ENCODE results near the gene ABCB8. TPM values are rescaled to one million over a fixed set of nuclear protein-coding genes. Genes with fewer than 3 reads are reported as not detected.

ABCB8 gene
- polyA plus RNA-seq, 1 of the 3 experiments (the other 2 are of a cell fraction): 36.0 TPM

- DNase-seq: no peak
These were observed 9.7 kb upstream of the ABCB8 start for GRCh38 chr7:151018421-151019129.

GRCh38 chr7:151019130-151019447 lies 9.2 kb upstream of the ABCB8 start:
- 80% methylated on average over 11 of the region's 20 CpGs for WGBS (ENCODE audit: low lambda C conversion rate)
- no peaks in the 10 kb centered on the region for H3K79me2 ChIP-seq (ENCODE audit: insufficient read depth)
- DNase-seq: no peak
- TF ChIP-seq TAF1 (IDR thresholded peaks at IDR 0.05; ENCODE audit: borderline replicate concordance, low read depth, low read length) (no peak), GATA2 (CRISPR knock-in tag; IDR thresholded peaks at IDR 0.05) (no peak), JUND (IDR thresholded peaks at IDR 0.05) (no peak), SMC3 (IDR thresholded peaks at IDR 0.05; ENCODE audit: low read depth, low read length) (no peak), RCOR1 (IDR thresholded peaks at IDR 0.05; ENCODE audit: low read length) (no peak), SIN3A (IDR thresholded peaks at IDR 0.05; ENCODE audit: borderline replicate concordance, low read depth, low read length) (no peak)
- TF ChIP-seq, protein P1, sequence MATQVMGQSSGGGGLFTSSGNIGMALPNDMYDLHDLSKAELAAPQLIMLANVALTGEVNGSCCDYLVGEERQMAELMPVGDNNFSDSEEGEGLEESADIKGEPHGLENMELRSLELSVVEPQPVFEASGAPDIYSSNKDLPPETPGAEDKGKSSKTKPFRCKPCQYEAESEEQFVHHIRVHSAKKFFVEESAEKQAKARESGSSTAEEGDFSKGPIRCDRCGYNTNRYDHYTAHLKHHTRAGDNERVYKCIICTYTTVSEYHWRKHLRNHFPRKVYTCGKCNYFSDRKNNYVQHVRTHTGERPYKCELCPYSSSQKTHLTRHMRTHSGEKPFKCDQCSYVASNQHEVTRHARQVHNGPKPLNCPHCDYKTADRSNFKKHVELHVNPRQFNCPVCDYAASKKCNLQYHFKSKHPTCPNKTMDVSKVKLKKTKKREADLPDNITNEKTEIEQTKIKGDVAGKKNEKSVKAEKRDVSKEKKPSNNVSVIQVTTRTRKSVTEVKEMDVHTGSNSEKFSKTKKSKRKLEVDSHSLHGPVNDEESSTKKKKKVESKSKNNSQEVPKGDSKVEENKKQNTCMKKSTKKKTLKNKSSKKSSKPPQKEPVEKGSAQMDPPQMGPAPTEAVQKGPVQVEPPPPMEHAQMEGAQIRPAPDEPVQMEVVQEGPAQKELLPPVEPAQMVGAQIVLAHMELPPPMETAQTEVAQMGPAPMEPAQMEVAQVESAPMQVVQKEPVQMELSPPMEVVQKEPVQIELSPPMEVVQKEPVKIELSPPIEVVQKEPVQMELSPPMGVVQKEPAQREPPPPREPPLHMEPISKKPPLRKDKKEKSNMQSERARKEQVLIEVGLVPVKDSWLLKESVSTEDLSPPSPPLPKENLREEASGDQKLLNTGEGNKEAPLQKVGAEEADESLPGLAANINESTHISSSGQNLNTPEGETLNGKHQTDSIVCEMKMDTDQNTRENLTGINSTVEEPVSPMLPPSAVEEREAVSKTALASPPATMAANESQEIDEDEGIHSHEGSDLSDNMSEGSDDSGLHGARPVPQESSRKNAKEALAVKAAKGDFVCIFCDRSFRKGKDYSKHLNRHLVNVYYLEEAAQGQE (IDR thresholded peaks at IDR 0.05; ENCODE audit: low read depth, low read length): no peak
- H3K9me2 ChIP-seq: no peaks in the 10 kb centered on the region
- CTCF ChIA-PET: interaction anchor here (0.6 to 8.3 kb wide), 40 partner anchors 9 to 570 kb away, joined by 3 to 107 read pairs (median 6); partner anchors contain the start of genes ABCB8, FASTK, GIMAP8 and NOS3
- H3K4me2 ChIP-seq: no peak overlapping the region
- H3K27ac ChIP-seq (ENCODE audit: low read depth in 2 of 2, low read length in 1 of 2): no peak overlapping the region
- no peak overlapping the region for H3K9ac ChIP-seq
- no peak overlapping the region for H2AFZ ChIP-seq (ENCODE audit: low read depth)
- no peak overlapping the region for H3K4me3 ChIP-seq (ENCODE audit: low read depth in 2 of 2, low read length in 1 of 2)
- POLR2A ChIA-PET: interaction anchor here (1.1 kb wide), 1 partner anchor 9 kb away, joined by 10 read pairs; the partner anchor contains the start of gene ABCB8
- H3K36me3 ChIP-seq (replicated peaks in 1 of 2; ENCODE audit: control insufficient read depth in 1 of 2, insufficient read depth in 2 of 2, low read length in 1 of 2): no peaks in the 10 kb centered on the region
- H4K20me1 ChIP-seq (ENCODE audit: insufficient read depth): no peaks in the 10 kb centered on the region
- H3F3A ChIP-seq (replicated peaks; ENCODE audit: insufficient read depth): no peaks in the 10 kb centered on the region
- peaks cover 0 to 18% of the 10 kb centered on the region in 2 experiments; a peak in 1 of 4 replicates for H3K4me1 ChIP-seq (ENCODE audit: control insufficient read depth in 1 of 2, insufficient read depth in 2 of 2, low read depth in 1 of 2, low read length in 1 of 2)
- peaks cover 15% of the 10 kb centered on the region; the same call in 1 of the 2 replicates for H3K27me3 ChIP-seq (ENCODE audit: insufficient read depth)
- H3K9me3 ChIP-seq: no peaks in the 10 kb centered on the region

More at GRCh38 chr7:151018421-151019129, 9.7 kb upstream of the ABCB8 start:
- Histone ChIP-seq H3K4me1 (ENCODE audit: control insufficient read depth in 1 of 2, insufficient read depth in 2 of 2, low read depth in 1 of 2, low read length in 1 of 2) (peaks cover 0 to 23% of the 10 kb centered on the region in 2 experiments; a peak in 1 of 4 replicates), H3K4me2 (peak overlapping the region; percentile 70; the same call in 1 of the 2 replicates), H4K20me1 (ENCODE audit: insufficient read depth) (no peaks in the 10 kb centered on the region), H3K79me2 (ENCODE audit: insufficient read depth) (no peaks in the 10 kb centered on the region), H3K9me2 (no peaks in the 10 kb centered on the region), H2AFZ (ENCODE audit: low read depth) (no peak overlapping the region), H3K9me3 (no peaks in the 10 kb centered on the region), H3F3A (replicated peaks; ENCODE audit: insufficient read depth) (no peaks in the 10 kb centered on the region), H3K4me3 (ENCODE audit: low read depth in 2 of 2, low read length in 1 of 2) (peak overlapping the region; percentile 28 to 34; a peak in 2 of 4 replicates), H3K9ac (no peak overlapping the region), H3K27ac (ENCODE audit: low read depth in 2 of 2, low read length in 1 of 2) (no peak overlapping the region; a peak in 1 of 4 replicates), H3K27me3 (ENCODE audit: insufficient read depth) (peaks cover 15% of the 10 kb centered on the region; the same call in 1 of the 2 replicates), H3K36me3 (replicated peaks in 1 of 2; ENCODE audit: control insufficient read depth in 1 of 2, insufficient read depth in 2 of 2, low read length in 1 of 2) (no peaks in the 10 kb centered on the region)
- 45% methylated on average over 56 of the region's 82 CpGs for WGBS (ENCODE audit: low lambda C conversion rate)
- ChIA-PET POLR2A (interaction anchor here (0.7 to 1.3 kb wide), 5 partner anchors 9 to 120 kb away, joined by 3 to 10 read pairs (median 3); partner anchors contain the start of gene ABCB8), CTCF (interaction anchor here (0.5 to 8.3 kb wide), 72 partner anchors 9 to 656 kb away, joined by 3 to 107 read pairs (median 4); partner anchors contain the start of genes ABCB8, ABCF2, FASTK and GBX1)
- TF ChIP-seq EZH2phosphoT487 (IDR thresholded peaks at IDR 0.05; ENCODE audit: borderline replicate concordance, low read depth) (no peak), CHD2 (IDR thresholded peaks at IDR 0.05; ENCODE audit: low read length, partially characterized antibody) (peak; percentile 41)

Data from SK-N-SH (cell line).